GM23338 (cell line): ENCODE measurements around the gene STAT4. TPM values are rescaled to one million over a fixed set of nuclear protein-coding genes. Genes with fewer than 3 reads are reported as not detected.

ENCODE experiments used
- ATAC-seq: fragments of 200-7000 bp; cut with Tn5 transposase; 3 replicates; pipeline ENCODE4 v1.9.1; 2020
- DNase-seq: peaks from one replicate; pipeline ENCODE4 v3.0.0-alpha.2; 2015; ENCODE audit warnings: low spot score
- H2AFZ ChIP-seq: fragments of 200-600 bp; sonication (generic); 2 replicates; pipeline ENCODE4 v1.8.0; 2016; ENCODE audit warnings: antibody characterized with exemption, mild to moderate bottlenecking, moderate library complexity
- H3F3A ChIP-seq: fragments of 200-600 bp; sonication (generic); replicated peaks from 2 replicates; pipeline ENCODE4 v1.8.0; 2017; ENCODE audit warnings: antibody characterized with exemption, mixed run types, low read depth
- H3K27ac ChIP-seq: fragments of 200-600 bp; sonication (generic); 2 replicates; pipeline ENCODE4 v1.6.1; 2016; ENCODE audit warnings: low read depth
- H3K27me3 ChIP-seq: fragments of 200-600 bp; sonication (generic); 2 replicates; pipeline ENCODE4 v1.8.0; 2016; ENCODE audit warnings: mild to moderate bottlenecking, mixed run types, moderate library complexity; ENCODE audit not compliant: insufficient read depth
- H3K36me3 ChIP-seq: fragments of 200-600 bp; sonication (generic); 2 replicates; pipeline ENCODE4 v1.8.0; 2016; ENCODE audit warnings: mild to moderate bottlenecking; ENCODE audit not compliant: insufficient read depth
- H3K4me1 ChIP-seq: fragments of 200-600 bp; sonication (generic); 2 replicates; pipeline ENCODE4 v1.8.0; 2016; ENCODE audit warnings: mild to moderate bottlenecking, moderate library complexity; ENCODE audit not compliant: insufficient read depth
- H3K4me2 ChIP-seq: fragments of 200-600 bp; sonication (generic); 2 replicates; pipeline ENCODE4 v1.7.1; 2017; ENCODE audit warnings: mixed run types
- H3K4me3 ChIP-seq: fragments of 200-600 bp; sonication (generic); 2 replicates; pipeline ENCODE4 v1.6.1; 2016; ENCODE audit warnings: mixed run types
- H3K79me2 ChIP-seq: fragments of 200-600 bp; sonication (generic); replicated peaks from 2 replicates; pipeline ENCODE4 v1.8.0; 2017; ENCODE audit warnings: mild to moderate bottlenecking; ENCODE audit not compliant: insufficient read depth
- H3K9me2 ChIP-seq: fragments of 200-600 bp; sonication (generic); 2 replicates; pipeline ENCODE4 v1.8.0; 2017; ENCODE audit not compliant: insufficient read depth
- H4K20me1 ChIP-seq: fragments of 200-600 bp; sonication (generic); replicated peaks from 2 replicates; pipeline ENCODE4 v1.8.0; 2017; ENCODE audit warnings: mild to moderate bottlenecking; ENCODE audit not compliant: insufficient read depth
- H3K27ac Mint-ChIP-seq: 2 replicates; pipeline ENCODE4 v1.8.0; 2020; ENCODE audit warnings: inconsistent platforms, mild to moderate bottlenecking, moderate library complexity, mixed read lengths
- H3K27me3 Mint-ChIP-seq: 3 replicates; pipeline ENCODE4 v1.8.0; 2022; ENCODE audit warnings: low read depth, mild to moderate bottlenecking, moderate library complexity, mixed read lengths, inconsistent platforms; ENCODE audit not compliant: insufficient read depth, poor library complexity
- H3K36me3 Mint-ChIP-seq: 3 replicates; pipeline ENCODE4 v1.8.0; 2021; ENCODE audit warnings: low read depth, mild to moderate bottlenecking, inconsistent platforms, moderate library complexity, mixed read lengths
- H3K4me1 Mint-ChIP-seq: 3 replicates; pipeline ENCODE4 v1.8.0; 2020; ENCODE audit warnings: mild to moderate bottlenecking, inconsistent platforms, mixed read lengths
- H3K4me3 Mint-ChIP-seq: 3 replicates; pipeline ENCODE4 v1.8.0; 2021; ENCODE audit warnings: moderate library complexity, mild to moderate bottlenecking, inconsistent platforms, mixed read lengths
- H3K9me3 Mint-ChIP-seq: 3 replicates; pipeline ENCODE4 v1.8.0; 2020; ENCODE audit warnings: moderate library complexity, mild to moderate bottlenecking, inconsistent platforms, mixed read lengths
- CREB1 ChIP-seq: fragments of 250-450 bp; sonication (Bioruptor Pico); IDR thresholded peaks from 2 replicates; pipeline ENCODE4 v1.5.0; 2020; ENCODE audit warnings: low read depth, mild to moderate bottlenecking, moderate library complexity
- EZH2 ChIP-seq: fragments of 200-600 bp; sonication (generic); IDR thresholded peaks from one replicate; pipeline ENCODE4 v1.8.0; 2017; ENCODE audit warnings: antibody characterized with exemption, mild to moderate bottlenecking, low read depth; ENCODE audit not compliant: unreplicated experiment
- NANOG ChIP-seq: IDR thresholded peaks from 2 replicates; pipeline ENCODE4 v1.6.1; 2016; ENCODE audit warnings: antibody characterized with exemption, borderline replicate concordance
- STAT1 ChIP-seq: IDR thresholded peaks from one replicate; pipeline ENCODE4 v1.6.1; 2016; ENCODE audit warnings: antibody characterized with exemption; ENCODE audit not compliant: unreplicated experiment
- ZNF114 ChIP-seq: fragments of 250-450 bp; sonication (Bioruptor Pico); IDR thresholded peaks from 2 replicates; pipeline ENCODE4 v1.5.0; 2020; ENCODE audit warnings: mild to moderate bottlenecking, moderate library complexity
- ZNF331 ChIP-seq: fragments of 250-450 bp; sonication (Bioruptor Pico); IDR thresholded peaks from 2 replicates; pipeline ENCODE4 v1.5.0; 2020; ENCODE audit warnings: low read depth, mild to moderate bottlenecking, moderate library complexity
- polyA plus RNA-seq: library from polyadenylated mRNA; unstranded; fragments of >200 nt; fragmentation: Nextera tagmentation; extraction: Ambion mirVana; gene quantifications from 2 replicates; pipeline ENCODE4 v1.2.1, GENCODE V29; 2016
- total RNA-seq: library from RNA; depleted of rRNA; stranded (reverse); fragments of >200 nt; shearing (Covaris generic); gene quantifications from 2 replicates; pipeline ENCODE4 v1.2.3, GENCODE V29; 2014
- TF ChIP-seq, protein P1 (sequence below), 2 experiments: fragments of 200-600 bp in 1 of 2; sonication (generic) in 1 of 2; conservative IDR thresholded peaks; 2 replicates each; pipeline versions ENCODE4 v1.5.1 to v1.6.1; 2016 to 2017; ENCODE audit warnings: antibody characterized with exemption in 2 of 2, low read depth in 2 of 2, mild to moderate bottlenecking in 2 of 2, moderate library complexity in 1 of 2

STAT4 gene
- total and polyA plus RNA-seq, 2 experiments from 2014 or later: 0.52 to 0.86 TPM

DNA sequence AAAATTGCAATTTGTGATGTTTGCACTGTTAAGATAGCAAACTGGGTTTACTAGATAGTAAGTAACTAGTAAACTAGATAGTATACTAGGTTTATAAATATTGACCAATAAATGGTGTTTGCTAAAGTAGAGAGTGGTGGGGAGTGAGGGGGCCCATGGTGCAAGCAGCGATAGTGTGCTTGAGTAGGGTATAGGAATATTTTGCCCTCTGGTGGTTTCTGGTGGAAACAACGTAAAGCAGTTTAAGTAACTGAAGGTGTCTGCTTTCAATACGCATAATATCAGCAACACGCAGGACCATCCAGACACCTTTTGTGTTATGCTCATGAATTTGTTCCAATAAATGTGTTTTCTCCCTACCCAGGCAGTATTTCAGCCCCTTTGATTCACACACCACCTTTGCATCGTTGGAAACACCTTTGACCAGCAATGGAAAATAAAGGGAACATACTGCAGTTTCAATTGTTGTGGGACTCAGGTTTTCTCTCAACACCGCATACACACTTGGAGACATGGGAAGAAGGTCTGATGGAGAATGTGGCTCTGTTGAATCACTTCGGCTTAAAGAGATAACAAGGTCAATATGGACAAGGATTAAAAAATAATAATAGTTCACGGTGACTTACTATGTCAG, 120.2 kb downstream of the STAT4 start:
- no peaks in the 10 kb centered on the region for H3K36me3 ChIP-seq
- DNase-seq (peak; percentile 77), ATAC-seq (peak; percentile 91)
- Mint-ChIP-seq H3K4me3 (no peak overlapping the region), H3K36me3 (no peaks in the 10 kb centered on the region), H3K27me3 (no peaks in the 10 kb centered on the region), H3K4me1 (peaks cover 8% of the 10 kb centered on the region; the same call in 2 of the 3 replicates), H3K27ac (no peak overlapping the region), H3K9me3 (no peaks in the 10 kb centered on the region)
- H3K79me2 ChIP-seq: no peaks in the 10 kb centered on the region
- H3K4me1 ChIP-seq: peaks cover 6% of the 10 kb centered on the region; the same call in 1 of the 2 replicates
- no peaks in the 10 kb centered on the region for H3K9me2 ChIP-seq
- H3F3A ChIP-seq: no peaks in the 10 kb centered on the region
- no peak overlapping the region for H3K27ac ChIP-seq
- H3K27me3 ChIP-seq: no peaks in the 10 kb centered on the region
- H2AFZ ChIP-seq: peak overlapping the region; percentile 35; the same call in 1 of the 2 replicates
- no peak overlapping the region for H3K4me2 ChIP-seq
- no peaks in the 10 kb centered on the region for H4K20me1 ChIP-seq
- no peak overlapping the region for H3K4me3 ChIP-seq
- TF ChIP-seq CREB1 (CRISPR knock-in tag): no peak
- TF ChIP-seq, protein P1, sequence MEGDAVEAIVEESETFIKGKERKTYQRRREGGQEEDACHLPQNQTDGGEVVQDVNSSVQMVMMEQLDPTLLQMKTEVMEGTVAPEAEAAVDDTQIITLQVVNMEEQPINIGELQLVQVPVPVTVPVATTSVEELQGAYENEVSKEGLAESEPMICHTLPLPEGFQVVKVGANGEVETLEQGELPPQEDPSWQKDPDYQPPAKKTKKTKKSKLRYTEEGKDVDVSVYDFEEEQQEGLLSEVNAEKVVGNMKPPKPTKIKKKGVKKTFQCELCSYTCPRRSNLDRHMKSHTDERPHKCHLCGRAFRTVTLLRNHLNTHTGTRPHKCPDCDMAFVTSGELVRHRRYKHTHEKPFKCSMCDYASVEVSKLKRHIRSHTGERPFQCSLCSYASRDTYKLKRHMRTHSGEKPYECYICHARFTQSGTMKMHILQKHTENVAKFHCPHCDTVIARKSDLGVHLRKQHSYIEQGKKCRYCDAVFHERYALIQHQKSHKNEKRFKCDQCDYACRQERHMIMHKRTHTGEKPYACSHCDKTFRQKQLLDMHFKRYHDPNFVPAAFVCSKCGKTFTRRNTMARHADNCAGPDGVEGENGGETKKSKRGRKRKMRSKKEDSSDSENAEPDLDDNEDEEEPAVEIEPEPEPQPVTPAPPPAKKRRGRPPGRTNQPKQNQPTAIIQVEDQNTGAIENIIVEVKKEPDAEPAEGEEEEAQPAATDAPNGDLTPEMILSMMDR (conservative IDR thresholded peaks at IDR 0.05; ENCODE audit: low read depth in 2 of 2): peak; percentile 71 to 73

DNA sequence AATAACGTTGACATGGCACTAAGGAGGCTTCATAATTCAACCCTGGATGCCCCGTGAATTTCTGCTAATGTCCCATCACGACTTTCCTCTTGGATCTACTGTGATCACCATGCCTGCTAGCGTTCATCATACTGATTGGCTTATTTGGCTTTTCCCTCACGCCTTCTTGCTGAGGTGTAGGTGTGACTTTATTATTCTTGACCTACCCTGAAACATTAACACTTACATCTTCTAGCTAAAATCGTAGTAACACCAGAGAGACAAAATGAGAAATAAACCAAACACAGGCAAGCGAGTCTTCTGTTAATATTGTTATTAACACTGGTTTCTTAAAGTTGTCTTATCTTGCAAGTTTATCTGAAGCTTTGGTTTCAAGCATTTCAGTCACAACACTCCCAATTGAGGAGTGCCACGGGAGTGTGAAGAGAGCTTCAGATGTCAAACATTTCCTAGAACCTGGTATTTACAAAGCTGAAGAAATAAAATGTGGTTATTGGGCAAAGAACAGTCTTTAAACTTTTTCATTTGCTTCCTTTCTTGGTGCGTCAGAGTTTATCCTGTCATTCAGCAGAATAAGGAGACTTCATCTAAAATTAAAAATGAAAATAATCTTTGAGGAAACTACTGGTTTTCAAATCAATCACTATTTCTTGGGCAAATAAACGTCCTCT, 121.4 kb downstream of the STAT4 start:
- no peaks in the 10 kb centered on the region for H4K20me1 ChIP-seq
- H3K36me3 ChIP-seq: no peaks in the 10 kb centered on the region
- H3K27me3 ChIP-seq: no peaks in the 10 kb centered on the region
- H3K4me2 ChIP-seq: no peak overlapping the region
- Mint-ChIP-seq H3K9me3 (no peaks in the 10 kb centered on the region), H3K27me3 (no peaks in the 10 kb centered on the region), H3K4me1 (peaks cover 8% of the 10 kb centered on the region; the same call in 2 of the 3 replicates), H3K36me3 (no peaks in the 10 kb centered on the region), H3K4me3 (no peak overlapping the region), H3K27ac (no peak overlapping the region)
- H3K9me2 ChIP-seq: no peaks in the 10 kb centered on the region
- no peak overlapping the region for H3K4me3 ChIP-seq
- H3K79me2 ChIP-seq: no peaks in the 10 kb centered on the region
- ATAC-seq (no peak), DNase-seq (no peak)
- H3F3A ChIP-seq: no peaks in the 10 kb centered on the region
- no peak overlapping the region for H3K27ac ChIP-seq
- H2AFZ ChIP-seq: no peak overlapping the region
- peaks cover 6% of the 10 kb centered on the region; the same call in 1 of the 2 replicates for H3K4me1 ChIP-seq
- no peak for TF ChIP-seq ZNF331
- TF ChIP-seq EZH2: no peak
- no peak for TF ChIP-seq ZNF114

DNA sequence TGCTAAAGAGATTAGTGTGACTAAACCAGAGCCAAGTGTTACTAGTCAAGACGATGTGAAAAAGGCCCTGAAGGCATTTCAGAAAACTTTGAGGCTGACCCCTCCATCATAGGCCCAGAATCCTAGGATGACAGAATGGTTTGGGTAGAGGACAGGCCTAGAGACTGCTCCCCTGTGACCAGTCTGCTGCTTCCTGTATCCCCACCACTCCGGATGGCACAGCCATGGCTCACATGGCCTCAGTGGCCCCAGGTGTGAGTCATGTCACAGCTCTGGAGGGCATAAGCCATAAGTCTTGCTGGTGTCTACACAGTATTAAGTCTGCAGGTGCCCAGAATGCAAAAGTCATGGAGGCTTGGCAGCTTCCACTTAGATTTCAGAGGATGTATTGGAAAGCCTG, 124.4 kb downstream of the STAT4 start:
- Histone ChIP-seq H2AFZ (no peak overlapping the region), H3K36me3 (no peaks in the 10 kb centered on the region), H3K4me3 (no peak overlapping the region), H3K79me2 (no peaks in the 10 kb centered on the region), H3K4me1 (no peaks in the 10 kb centered on the region), H3K27ac (no peak overlapping the region), H3K9me2 (no peaks in the 10 kb centered on the region), H3K4me2 (no peak overlapping the region), H3F3A (no peaks in the 10 kb centered on the region), H3K27me3 (no peaks in the 10 kb centered on the region), H4K20me1 (no peaks in the 10 kb centered on the region)
- ATAC-seq (no peak), DNase-seq (no peak)
- Mint-ChIP-seq H3K4me1 (peaks cover 5% of the 10 kb centered on the region; the same call in 2 of the 3 replicates), H3K4me3 (no peak overlapping the region), H3K36me3 (no peaks in the 10 kb centered on the region), H3K27ac (no peak overlapping the region), H3K27me3 (no peaks in the 10 kb centered on the region), H3K9me3 (no peaks in the 10 kb centered on the region)
- TF ChIP-seq, protein P1 (conservative IDR thresholded peaks at IDR 0.05; ENCODE audit: low read depth in 2 of 2): no peak
- TF ChIP-seq STAT1 (no peak), NANOG (no peak), ZNF331 (no peak)
